Endothelial cell (in vitro differentiated cells): ENCODE results near the gene RPS6KA6. TPM values are rescaled to one million over a fixed set of nuclear protein-coding genes. Genes with fewer than 3 reads are reported as not detected.

Experiments used
- DNase-seq: peaks from one replicate; pipeline ENCODE4 v3.0.0; 2021; ENCODE audit warnings: low spot score
- H3K27ac Mint-ChIP-seq: one replicate; pipeline ENCODE4 v1.8.0; 2021; ENCODE audit warnings: mixed read lengths, inconsistent platforms; ENCODE audit not compliant: unreplicated experiment
- H3K27me3 Mint-ChIP-seq: one replicate; pipeline ENCODE4 v1.8.0; 2021; ENCODE audit warnings: mild to moderate bottlenecking, moderate library complexity, mixed read lengths, inconsistent platforms; ENCODE audit not compliant: unreplicated experiment
- H3K36me3 Mint-ChIP-seq: one replicate; pipeline ENCODE4 v1.8.0; 2021; ENCODE audit warnings: mild to moderate bottlenecking, low read depth, mixed read lengths, inconsistent platforms; ENCODE audit not compliant: unreplicated experiment
- H3K4me1 Mint-ChIP-seq: one replicate; pipeline ENCODE4 v1.8.0; 2021; ENCODE audit warnings: mild to moderate bottlenecking, mixed read lengths, inconsistent platforms; ENCODE audit not compliant: unreplicated experiment
- H3K4me3 Mint-ChIP-seq: one replicate; pipeline ENCODE4 v1.8.0; 2021; ENCODE audit warnings: mild to moderate bottlenecking, mixed read lengths, inconsistent platforms; ENCODE audit not compliant: unreplicated experiment
- H3K9me3 Mint-ChIP-seq: one replicate; pipeline ENCODE4 v1.8.0; 2021; ENCODE audit warnings: mixed read lengths, inconsistent platforms; ENCODE audit not compliant: unreplicated experiment
- total RNA-seq: library from RNA; stranded (reverse); fragmentation: NEBNext Ultra II Directional; extraction: Animal tissue kit (Norgen Biotek cat#: 25700); gene quantifications from one replicate; pipeline ENCODE4 v1.2.1, GENCODE V29; 2021; ENCODE audit not compliant: unreplicated experiment
- TF ChIP-seq, protein P1 (sequence below): fragments of 200-600 bp; sonication (generic); IDR thresholded peaks from one replicate; pipeline ENCODE4 v1.5.0; 2021; ENCODE audit warnings: antibody characterized with exemption; ENCODE audit not compliant: unreplicated experiment

Gene RPS6KA6
- total RNA-seq, 1 donor from 2014 or later: 7.4 TPM

DNA sequence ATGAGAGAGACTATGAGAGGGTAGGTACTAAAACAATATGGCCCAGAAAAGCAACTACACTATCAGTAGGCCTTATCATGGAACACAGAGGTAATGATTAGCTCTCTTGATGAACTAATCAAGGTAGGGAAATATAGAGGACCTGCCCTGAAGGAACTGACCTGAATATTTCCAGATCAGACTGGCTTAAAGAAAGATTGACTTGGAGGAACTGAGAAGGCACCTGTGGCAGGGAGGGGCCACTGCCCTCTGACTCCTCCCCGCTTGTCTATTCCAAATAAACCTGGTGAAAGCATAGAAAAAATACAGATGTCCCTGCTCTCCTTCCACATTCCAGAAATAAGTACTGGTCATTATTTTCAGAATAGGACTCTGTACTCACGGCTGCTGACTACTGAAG, 5.5 kb downstream of the RPS6KA6 start:
- Mint-ChIP-seq H3K4me1 (peaks cover 7% of the 10 kb centered on the region), H3K4me3 (no peak overlapping the region), H3K36me3 (no peaks in the 10 kb centered on the region), H3K9me3 (no peaks in the 10 kb centered on the region), H3K27ac (no peak overlapping the region), H3K27me3 (no peaks in the 10 kb centered on the region)
- TF ChIP-seq, protein P1, sequence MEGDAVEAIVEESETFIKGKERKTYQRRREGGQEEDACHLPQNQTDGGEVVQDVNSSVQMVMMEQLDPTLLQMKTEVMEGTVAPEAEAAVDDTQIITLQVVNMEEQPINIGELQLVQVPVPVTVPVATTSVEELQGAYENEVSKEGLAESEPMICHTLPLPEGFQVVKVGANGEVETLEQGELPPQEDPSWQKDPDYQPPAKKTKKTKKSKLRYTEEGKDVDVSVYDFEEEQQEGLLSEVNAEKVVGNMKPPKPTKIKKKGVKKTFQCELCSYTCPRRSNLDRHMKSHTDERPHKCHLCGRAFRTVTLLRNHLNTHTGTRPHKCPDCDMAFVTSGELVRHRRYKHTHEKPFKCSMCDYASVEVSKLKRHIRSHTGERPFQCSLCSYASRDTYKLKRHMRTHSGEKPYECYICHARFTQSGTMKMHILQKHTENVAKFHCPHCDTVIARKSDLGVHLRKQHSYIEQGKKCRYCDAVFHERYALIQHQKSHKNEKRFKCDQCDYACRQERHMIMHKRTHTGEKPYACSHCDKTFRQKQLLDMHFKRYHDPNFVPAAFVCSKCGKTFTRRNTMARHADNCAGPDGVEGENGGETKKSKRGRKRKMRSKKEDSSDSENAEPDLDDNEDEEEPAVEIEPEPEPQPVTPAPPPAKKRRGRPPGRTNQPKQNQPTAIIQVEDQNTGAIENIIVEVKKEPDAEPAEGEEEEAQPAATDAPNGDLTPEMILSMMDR: no peak
- no peak for DNase-seq

GRCh38 chrX:84175958-84176357, 12.0 kb downstream of the RPS6KA6 start:
- Mint-ChIP-seq H3K4me3 (no peak overlapping the region), H3K9me3 (no peaks in the 10 kb centered on the region), H3K27me3 (no peaks in the 10 kb centered on the region), H3K4me1 (no peaks in the 10 kb centered on the region), H3K36me3 (no peaks in the 10 kb centered on the region), H3K27ac (no peak overlapping the region)
- TF ChIP-seq, protein P1: no peak
- no peak for DNase-seq

DNA sequence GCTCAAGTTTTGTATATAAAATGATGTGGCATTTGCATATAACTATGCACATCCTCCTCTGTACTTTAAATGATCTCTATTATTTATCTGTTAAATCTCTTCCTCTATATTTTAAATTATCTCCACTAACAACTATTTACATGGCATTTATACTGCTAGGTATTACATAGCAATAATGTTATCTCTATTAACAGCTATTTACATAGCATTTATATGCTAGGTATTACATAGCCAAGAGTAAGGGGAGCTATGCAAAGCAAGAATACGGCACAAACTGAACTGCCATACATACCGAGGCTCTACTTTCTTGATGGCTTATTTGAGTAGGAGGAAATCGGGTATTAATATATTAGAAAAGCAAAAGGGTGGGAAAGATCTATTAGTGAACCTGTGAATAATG, 12.7 kb downstream of the RPS6KA6 start:
- Mint-ChIP-seq H3K4me3 (no peak overlapping the region), H3K9me3 (no peaks in the 10 kb centered on the region)
- DNase-seq: no peak

DNA sequence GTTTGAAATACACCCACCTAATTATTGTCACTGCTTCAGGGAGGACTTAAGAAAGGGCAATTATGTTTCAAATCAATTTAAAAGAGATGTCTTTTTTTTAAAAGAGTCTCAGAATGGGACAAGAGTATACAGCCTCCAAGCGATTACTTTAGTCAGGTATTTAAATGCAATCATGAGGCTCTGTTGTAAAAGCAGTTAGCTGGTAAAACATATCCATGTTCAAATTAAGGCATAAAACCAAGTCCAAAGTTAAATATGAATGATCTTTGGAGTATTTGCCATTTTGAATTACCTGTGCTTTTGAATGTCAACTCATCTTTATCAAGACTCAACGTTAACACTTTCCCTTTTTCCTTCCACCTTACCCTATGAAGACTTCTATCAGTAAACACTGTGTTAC, 13.7 kb downstream of the RPS6KA6 start:
- Mint-ChIP-seq H3K36me3 (no peaks in the 10 kb centered on the region), H3K27ac (no peak overlapping the region), H3K9me3 (no peaks in the 10 kb centered on the region), H3K27me3 (no peaks in the 10 kb centered on the region), H3K4me1 (no peaks in the 10 kb centered on the region), H3K4me3 (no peak overlapping the region)
- TF ChIP-seq, protein P1: no peak
- DNase-seq: no peak

More for the DNA sequence above, 12.7 kb downstream of the RPS6KA6 start:
- TF ChIP-seq, protein P1: no peak
- Mint-ChIP-seq H3K36me3 (no peaks in the 10 kb centered on the region), H3K27ac (no peak overlapping the region), H3K4me1 (no peaks in the 10 kb centered on the region), H3K27me3 (no peaks in the 10 kb centered on the region)

GRCh38 chrX:84170931-84171330, 17.1 kb downstream of the RPS6KA6 start:
- Mint-ChIP-seq H3K9me3 (no peaks in the 10 kb centered on the region), H3K4me1 (peaks cover 5% of the 10 kb centered on the region), H3K27me3 (no peaks in the 10 kb centered on the region), H3K36me3 (no peaks in the 10 kb centered on the region), H3K4me3 (no peak overlapping the region), H3K27ac (no peak overlapping the region)
- DNase-seq: no peak
- TF ChIP-seq, protein P1: no peak
